WI38 (cell line): Measurements from ENCODE around the gene RIT1.
A peak's percentile ranks its signal among the peaks of the same experiment; 100 is the strongest.

Experiments
- H3K4me3 ChIP-seq: 2 replicates; pipeline ENCODE4 v1.5.1; 2011; ENCODE audit warnings: low read depth, mild to moderate bottlenecking, control low read depth, low read length
- CTCF ChIP-seq: IDR thresholded peaks from 2 replicates; pipeline ENCODE4 v1.5.1; 2012; ENCODE audit warnings: low read depth, mild to moderate bottlenecking, control low read depth, low read length

Gene RIT1

GRCh38 chr1:155911156-155912055, at the start of gene RIT1:
Gene RIT1, minus strand, starts transcription at chr1:155911349. Its CDS starts 588 bp downstream, at chr1:155910761.
- H3K4me3 ChIP-seq, result peak within 1 kb of the TSS; percentile 85
- TF ChIP-seq CTCF, result no peak

- no peak for TF ChIP-seq CTCF
- no peak overlapping the region for H3K4me3 ChIP-seq
Observed at GRCh38 chr1:155960081-155960745, 49.1 kb upstream of the RIT1 start.

- no peak overlapping the region for H3K4me3 ChIP-seq
- TF ChIP-seq CTCF, result no peak
Observed at GRCh38 chr1:155957411-155957915, 46.3 kb upstream of the RIT1 start.

GRCh38 chr1:155954645-155955044, 43.5 kb upstream of the RIT1 start:
- no peak for TF ChIP-seq CTCF
- no peak overlapping the region for H3K4me3 ChIP-seq

- no peak overlapping the region for H3K4me3 ChIP-seq
- no peak for TF ChIP-seq CTCF
Observed at GRCh38 chr1:155952505-155952890, 41.3 kb upstream of the RIT1 start.

- H3K4me3 ChIP-seq, result no peak overlapping the region
- no peak for TF ChIP-seq CTCF
Observed at GRCh38 chr1:155951753-155952504, 40.8 kb upstream of the RIT1 start.
